Calu3 (cell line): ENCODE measurements around the gene PDLIM4. TPM values are rescaled to one million over a fixed set of nuclear protein-coding genes. Genes with fewer than 3 reads are reported as not detected.

Experiments
- BruUV-seq: library from RNA; stranded (reverse); fragments of 400-500 nt; replicated peaks from 2 replicates; lab custom pipeline; 2021; lab: Mats Ljungman, UMichigan
- CTCF ChIA-PET: fragments of 300-600 bp; sonication (Branson Sonifier 250); formaldehyde crosslinking; loops from one replicate; lab custom pipeline; 2022; ENCODE audit warnings: antibody characterized with exemption; lab: Charles Lee
- DNase-seq: peaks from one replicate; pipeline ENCODE4 v3.0.0; 2022
- H3K27ac Mint-ChIP-seq: one replicate; pipeline ENCODE4 v1.8.0; 2022; ENCODE audit warnings: mixed read lengths; ENCODE audit not compliant: unreplicated experiment
- H3K27me3 Mint-ChIP-seq: one replicate; pipeline ENCODE4 v1.8.0; 2022; ENCODE audit warnings: mixed read lengths; ENCODE audit not compliant: unreplicated experiment
- H3K36me3 Mint-ChIP-seq: one replicate; pipeline ENCODE4 v1.8.0; 2022; ENCODE audit warnings: mild to moderate bottlenecking, moderate library complexity, mixed read lengths; ENCODE audit not compliant: insufficient read depth, unreplicated experiment
- H3K4me1 Mint-ChIP-seq: one replicate; pipeline ENCODE4 v1.8.0; 2022; ENCODE audit warnings: mild to moderate bottlenecking, low read depth, mixed read lengths; ENCODE audit not compliant: unreplicated experiment
- H3K4me3 Mint-ChIP-seq: one replicate; pipeline ENCODE4 v1.8.0; 2022; ENCODE audit warnings: mild to moderate bottlenecking, low read depth, moderate library complexity, mixed read lengths; ENCODE audit not compliant: unreplicated experiment
- H3K9me3 Mint-ChIP-seq: one replicate; pipeline ENCODE4 v1.8.0; 2022; ENCODE audit warnings: low read depth, mixed read lengths; ENCODE audit not compliant: unreplicated experiment
- intact Hi-C: fragments of 100-400 bp; cut with micrococcal nuclease; formaldehyde crosslinking; loops from one replicate; pipeline ENCODE4 v1.10.0; 2022; ENCODE audit not compliant: unreplicated experiment
- total RNA-seq: library from RNA; stranded (reverse); gene quantifications from 2 replicates; pipeline ENCODE4 v1.2.3, GENCODE V29; 2022
- TF ChIP-seq, protein P1 (sequence below): fragments of 200-600 bp; IDR thresholded peaks from one replicate; pipeline ENCODE4 v1.8.0; 2022; ENCODE audit warnings: antibody characterized with exemption; ENCODE audit not compliant: unreplicated experiment

Gene PDLIM4
- total RNA-seq, 1 experiment from 2014 or later: 20.8 TPM

DNA sequence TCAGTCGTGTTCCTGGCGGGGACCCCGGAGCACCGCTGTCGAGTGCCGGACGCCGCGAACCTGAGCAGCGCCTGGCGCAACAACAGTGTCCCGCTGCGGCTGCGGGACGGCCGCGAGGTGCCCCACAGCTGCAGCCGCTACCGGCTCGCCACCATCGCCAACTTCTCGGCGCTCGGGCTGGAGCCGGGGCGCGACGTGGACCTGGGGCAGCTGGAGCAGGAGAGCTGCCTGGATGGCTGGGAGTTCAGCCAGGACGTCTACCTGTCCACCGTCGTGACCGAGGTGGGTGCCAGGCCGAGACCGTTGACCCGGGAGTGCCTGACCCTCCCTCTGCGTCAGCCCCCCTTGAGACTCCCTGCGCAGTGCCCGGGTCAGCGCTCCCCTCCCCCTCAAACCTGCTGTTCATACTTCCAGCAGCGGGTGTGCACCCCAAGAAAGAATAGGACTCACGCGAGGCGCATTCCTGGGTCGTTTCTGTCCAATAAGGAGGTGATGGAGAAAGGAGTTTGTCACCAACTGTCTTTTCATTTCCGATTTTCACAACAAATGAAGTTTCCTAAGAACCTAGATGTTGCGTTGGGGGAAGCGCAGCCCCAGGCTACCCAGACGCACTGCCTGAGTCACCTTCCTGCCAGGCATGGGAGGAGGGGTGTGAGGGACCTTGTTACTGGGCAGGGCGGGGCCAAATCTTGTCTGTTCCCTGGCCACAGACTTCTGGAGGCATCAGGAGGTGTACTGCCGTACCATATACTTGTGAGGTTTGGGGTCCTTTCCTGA is 37.4 kb downstream of the PDLIM4 start:
- H3K36me3 Mint-ChIP-seq: peaks cover 26% of the 10 kb centered on the region
- H3K27ac Mint-ChIP-seq: peak overlapping the region; percentile 77
- BruUV-seq: TSS peak; percentile 17
- TF ChIP-seq, protein P1, sequence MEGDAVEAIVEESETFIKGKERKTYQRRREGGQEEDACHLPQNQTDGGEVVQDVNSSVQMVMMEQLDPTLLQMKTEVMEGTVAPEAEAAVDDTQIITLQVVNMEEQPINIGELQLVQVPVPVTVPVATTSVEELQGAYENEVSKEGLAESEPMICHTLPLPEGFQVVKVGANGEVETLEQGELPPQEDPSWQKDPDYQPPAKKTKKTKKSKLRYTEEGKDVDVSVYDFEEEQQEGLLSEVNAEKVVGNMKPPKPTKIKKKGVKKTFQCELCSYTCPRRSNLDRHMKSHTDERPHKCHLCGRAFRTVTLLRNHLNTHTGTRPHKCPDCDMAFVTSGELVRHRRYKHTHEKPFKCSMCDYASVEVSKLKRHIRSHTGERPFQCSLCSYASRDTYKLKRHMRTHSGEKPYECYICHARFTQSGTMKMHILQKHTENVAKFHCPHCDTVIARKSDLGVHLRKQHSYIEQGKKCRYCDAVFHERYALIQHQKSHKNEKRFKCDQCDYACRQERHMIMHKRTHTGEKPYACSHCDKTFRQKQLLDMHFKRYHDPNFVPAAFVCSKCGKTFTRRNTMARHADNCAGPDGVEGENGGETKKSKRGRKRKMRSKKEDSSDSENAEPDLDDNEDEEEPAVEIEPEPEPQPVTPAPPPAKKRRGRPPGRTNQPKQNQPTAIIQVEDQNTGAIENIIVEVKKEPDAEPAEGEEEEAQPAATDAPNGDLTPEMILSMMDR: no peak
- H3K4me3 Mint-ChIP-seq: peak overlapping the region; percentile 88
- CTCF ChIA-PET: interaction anchor here (0.6 to 3.1 kb wide), 10 partner anchors 15 to 110 kb away, joined by 3 to 27 read pairs (median 8); partner anchors contain the start of gene SLC22A5
- intact Hi-C loops: loop anchor here (10.0 kb wide), 1 partner anchor 200 kb away; the partner anchor contains the start of gene IRF1
- peaks cover 26% of the 10 kb centered on the region for H3K4me1 Mint-ChIP-seq
- no peaks in the 10 kb centered on the region for H3K27me3 Mint-ChIP-seq
- no peaks in the 10 kb centered on the region for H3K9me3 Mint-ChIP-seq
- DNase-seq: peak; percentile 87

DNA sequence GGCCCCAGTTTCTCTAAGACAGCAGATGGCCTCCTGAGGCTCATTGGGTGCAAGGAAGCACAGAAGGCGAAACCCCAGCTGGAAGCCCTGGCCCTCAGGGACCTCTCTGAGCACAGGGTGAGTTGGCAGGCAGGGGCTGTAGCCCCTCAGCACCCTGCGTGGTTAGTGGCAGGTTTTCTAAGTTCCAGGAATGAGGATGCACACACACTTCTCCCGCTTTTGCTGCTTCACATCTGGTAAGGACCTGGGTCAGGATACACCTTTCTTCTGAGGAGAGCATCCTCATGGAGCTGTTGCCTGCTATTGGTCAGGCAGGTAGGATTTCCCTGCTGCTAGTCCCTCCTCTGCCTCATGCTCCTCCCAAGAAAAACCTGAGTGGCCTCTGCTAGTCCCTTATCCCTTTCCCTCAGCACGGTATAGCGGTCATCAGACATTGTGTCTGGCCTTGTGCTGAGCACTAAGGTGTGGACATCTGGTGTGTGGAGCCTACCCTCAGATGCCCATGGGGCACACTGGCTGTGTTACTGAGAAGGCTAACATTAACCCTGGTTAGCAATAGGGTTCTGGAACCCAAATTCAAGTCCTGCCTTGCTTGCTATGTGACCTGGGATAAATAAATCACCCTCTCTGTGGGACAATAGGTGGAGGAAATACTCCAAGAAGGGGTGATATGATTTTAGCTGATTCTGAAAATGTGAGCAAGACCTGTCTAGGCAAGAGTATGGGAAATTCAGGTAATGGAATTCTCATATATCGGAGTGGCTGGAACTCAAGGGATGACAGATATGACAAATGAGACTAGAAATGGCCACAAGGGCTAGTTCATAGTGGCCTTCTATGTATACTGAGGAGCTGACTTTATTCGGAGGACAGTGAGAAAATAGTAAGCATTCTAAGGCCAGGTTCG is 38.3 kb downstream of the PDLIM4 start:
- CTCF ChIA-PET: interaction anchor here (3.1 kb wide), 1 partner anchor 40 kb away, joined by 10 read pairs; no protein-coding TSS in a partner anchor
- BruUV-seq: TSS peak; percentile 27

DNA sequence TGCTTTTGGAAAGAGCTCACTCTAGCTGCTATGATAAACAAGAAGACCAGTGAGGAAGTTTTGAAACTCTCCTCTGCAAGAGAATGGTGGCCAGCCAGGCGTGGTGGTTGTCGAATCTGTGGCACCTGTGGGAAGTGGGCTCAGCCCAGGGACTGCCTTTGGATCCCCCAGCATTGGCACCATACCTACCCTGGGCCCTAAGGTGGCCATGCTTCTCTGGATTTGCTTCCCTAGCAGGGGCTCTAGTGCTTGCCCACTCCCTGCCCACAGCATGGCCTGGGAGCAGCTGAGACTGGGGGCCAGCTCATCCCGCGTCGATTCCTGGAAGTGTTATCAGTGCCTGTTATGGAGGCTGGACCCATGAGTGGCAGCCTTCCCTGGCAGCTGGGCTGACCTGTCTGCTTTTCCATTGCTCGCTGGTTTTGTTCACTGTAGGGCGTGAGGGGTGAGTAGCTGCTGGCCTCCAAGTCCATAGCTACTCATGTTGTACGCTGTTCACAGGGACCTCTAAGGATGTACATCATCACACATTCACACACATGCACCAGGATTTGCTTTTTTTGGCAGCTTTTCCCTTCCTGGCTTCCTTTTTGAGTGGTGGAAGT is 39.0 kb downstream of the PDLIM4 start:
- H3K9me3 Mint-ChIP-seq: no peaks in the 10 kb centered on the region
- CTCF ChIA-PET: interaction anchor here (0.9 kb wide), 1 partner anchor 31 kb away, joined by 3 read pairs; no protein-coding TSS in a partner anchor
- peaks cover 26% of the 10 kb centered on the region for H3K4me1 Mint-ChIP-seq
- no TSS peak for BruUV-seq
- peaks cover 26% of the 10 kb centered on the region for H3K36me3 Mint-ChIP-seq
- DNase-seq: no peak
- peak overlapping the region; percentile 77 for H3K27ac Mint-ChIP-seq
- H3K27me3 Mint-ChIP-seq: no peaks in the 10 kb centered on the region
- H3K4me3 Mint-ChIP-seq: no peak overlapping the region
- TF ChIP-seq, protein P1: no peak
- intact Hi-C loops: loop anchor here (10.0 kb wide), 1 partner anchor 198 kb away; the partner anchor contains the start of gene IRF1

More for the DNA sequence above, 38.3 kb downstream of the PDLIM4 start:
- Mint-ChIP-seq H3K9me3 (no peaks in the 10 kb centered on the region), H3K27ac (peak overlapping the region; percentile 77), H3K4me3 (peak overlapping the region; percentile 88), H3K27me3 (no peaks in the 10 kb centered on the region), H3K4me1 (peaks cover 26% of the 10 kb centered on the region), H3K36me3 (peaks cover 26% of the 10 kb centered on the region)
- no peak for DNase-seq
- intact Hi-C loops: loop anchor here (10.0 kb wide), 1 partner anchor 199 kb away; the partner anchor contains the start of gene IRF1
- TF ChIP-seq, protein P1: no peak
